Transverse colon (tissue), 4 donors: ENCODE measurements around the gene ABAT.

Source experiments
- POLR2A ChIP-seq: fragments of 450-650 bp; IDR thresholded peaks from one replicate; pipeline ENCODE4 v1.6.1; 2016; ENCODE audit warnings: antibody characterized with exemption, mild to moderate bottlenecking, moderate library complexity
- POLR2AphosphoS5 ChIP-seq, 3 donors: sonication (generic); formaldehyde crosslinking; IDR thresholded peaks; one replicate each; pipeline ENCODE4 v1.6.1; 2016; ENCODE audit warnings: antibody characterized with exemption in 3 of 3
- TF ChIP-seq, protein P1 (sequence below), 5 experiments: fragments of 200-600 bp in 3 of 5; fragments of 450-650 bp in 2 of 5; sonication (generic) in 3 of 5; IDR thresholded peaks; 1 replicate in 2 of 5; 2 replicates in 3 of 5; pipeline ENCODE4 v1.5.1; 2016 to 2017; ENCODE audit warnings: antibody characterized with exemption in 5 of 5, inconsistent platforms in 3 of 5, mild to moderate bottlenecking in 2 of 5, moderate library complexity in 1 of 5

DNA sequence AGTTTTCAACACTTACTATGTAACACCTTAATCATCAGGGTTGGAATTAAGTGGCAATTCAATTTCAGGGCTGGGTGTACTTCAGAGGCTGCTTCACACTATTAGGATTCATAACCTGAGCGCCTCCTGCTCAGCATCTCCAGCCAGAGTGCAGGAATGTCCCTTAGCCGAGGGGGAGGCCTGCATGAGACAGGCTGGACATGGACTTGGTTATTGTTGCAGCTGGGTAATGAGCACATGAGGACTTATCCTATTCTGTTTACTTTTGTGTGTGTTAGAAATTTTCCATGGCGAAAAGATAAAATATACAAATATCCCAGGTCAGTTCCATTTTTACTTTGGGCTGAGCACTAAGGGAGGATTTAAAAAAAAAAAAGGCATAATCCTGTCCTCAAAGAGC, 133.6 kb downstream of the ABAT start:
- TF ChIP-seq, protein P1, sequence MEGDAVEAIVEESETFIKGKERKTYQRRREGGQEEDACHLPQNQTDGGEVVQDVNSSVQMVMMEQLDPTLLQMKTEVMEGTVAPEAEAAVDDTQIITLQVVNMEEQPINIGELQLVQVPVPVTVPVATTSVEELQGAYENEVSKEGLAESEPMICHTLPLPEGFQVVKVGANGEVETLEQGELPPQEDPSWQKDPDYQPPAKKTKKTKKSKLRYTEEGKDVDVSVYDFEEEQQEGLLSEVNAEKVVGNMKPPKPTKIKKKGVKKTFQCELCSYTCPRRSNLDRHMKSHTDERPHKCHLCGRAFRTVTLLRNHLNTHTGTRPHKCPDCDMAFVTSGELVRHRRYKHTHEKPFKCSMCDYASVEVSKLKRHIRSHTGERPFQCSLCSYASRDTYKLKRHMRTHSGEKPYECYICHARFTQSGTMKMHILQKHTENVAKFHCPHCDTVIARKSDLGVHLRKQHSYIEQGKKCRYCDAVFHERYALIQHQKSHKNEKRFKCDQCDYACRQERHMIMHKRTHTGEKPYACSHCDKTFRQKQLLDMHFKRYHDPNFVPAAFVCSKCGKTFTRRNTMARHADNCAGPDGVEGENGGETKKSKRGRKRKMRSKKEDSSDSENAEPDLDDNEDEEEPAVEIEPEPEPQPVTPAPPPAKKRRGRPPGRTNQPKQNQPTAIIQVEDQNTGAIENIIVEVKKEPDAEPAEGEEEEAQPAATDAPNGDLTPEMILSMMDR (IDR thresholded peaks at IDR 0.05), result no peak
- TF ChIP-seq POLR2A (no peak), POLR2AphosphoS5 (IDR thresholded peaks at IDR 0.05) (no peak)
